Measurements from ENCODE around the gene C6orf132.

C6orf132 gene

GRCh38 chr6:42075159-42075838 lies 67.1 kb downstream of the C6orf132 start:
- DNase-seq (ENCODE audit: low read depth), result peak; percentile 36

GRCh38 chr6:42073287-42073686 lies 69.1 kb downstream of the C6orf132 start:
- no peak for DNase-seq (ENCODE audit: low read depth)

DNA sequence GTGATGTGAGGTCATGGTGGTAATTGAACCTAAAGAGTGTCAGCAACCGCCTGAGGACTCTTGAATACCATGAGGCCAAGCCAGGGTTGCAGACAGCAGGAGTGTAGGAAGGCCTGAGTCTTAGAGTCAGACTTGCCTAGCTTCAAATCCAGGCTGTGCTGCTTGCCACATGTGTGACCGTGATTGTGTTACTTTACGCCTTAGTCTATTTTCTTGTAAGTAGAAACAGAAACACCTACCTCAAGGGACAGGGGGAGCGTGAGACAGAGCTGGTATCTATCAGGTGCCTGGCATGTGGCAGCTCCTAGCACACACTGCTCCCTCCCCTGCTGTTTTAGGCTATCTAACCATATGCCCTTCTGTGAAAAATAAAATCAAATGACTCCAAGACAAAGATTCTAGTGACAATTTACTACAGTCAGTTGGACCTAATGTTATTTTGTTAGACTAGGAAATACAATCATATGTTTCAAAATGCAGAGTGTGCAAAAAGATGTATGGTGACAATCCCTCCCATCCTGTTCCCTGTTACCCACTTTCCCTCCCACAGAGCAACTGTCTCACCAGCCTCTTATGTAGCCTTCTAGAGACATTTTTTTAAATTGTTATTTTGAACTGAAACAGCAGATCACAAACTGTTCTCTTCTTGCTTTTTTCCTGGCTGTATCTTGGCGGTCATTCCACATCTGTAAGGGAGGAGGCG lies 70.4 kb downstream of the C6orf132 start:
- DNase-seq (ENCODE audit: low read depth), result no peak

DNA sequence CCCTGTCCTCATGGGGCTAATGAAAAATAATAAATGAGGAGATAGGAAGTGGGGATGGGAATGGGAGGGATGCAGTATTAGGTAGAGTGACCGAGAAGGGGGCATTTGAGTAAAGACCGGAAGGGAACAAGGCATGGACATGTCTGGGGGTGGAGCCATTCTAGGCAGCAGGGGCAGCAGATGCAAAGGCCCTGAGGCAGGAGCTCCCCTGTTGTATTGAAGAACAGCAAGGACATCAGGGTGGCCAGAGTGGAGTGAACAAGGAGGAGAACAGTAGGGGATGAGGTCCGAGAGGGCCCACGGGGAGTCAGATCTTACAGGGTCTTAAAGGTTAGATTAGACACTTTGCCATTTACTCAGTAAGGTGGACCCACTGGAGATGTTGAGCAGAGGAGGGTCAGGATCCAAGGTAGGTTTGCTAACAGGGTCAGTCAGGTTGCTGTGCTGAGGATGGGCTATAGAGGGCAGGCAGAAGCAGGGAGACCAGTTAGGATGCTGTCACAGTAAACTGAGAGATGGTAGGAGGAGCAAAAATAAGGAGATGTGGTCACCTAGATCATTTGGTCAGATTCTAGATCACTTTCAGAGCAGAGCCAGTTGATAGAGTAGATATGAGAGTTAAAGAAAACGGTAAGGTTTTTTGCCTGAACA lies 73.4 kb downstream of the C6orf132 start:
- no peak for DNase-seq (ENCODE audit: low read depth)

- no peak for DNase-seq (ENCODE audit: low read depth)
Observed at GRCh38 chr6:42068173-42068572, 74.2 kb downstream of the C6orf132 start.

DNA sequence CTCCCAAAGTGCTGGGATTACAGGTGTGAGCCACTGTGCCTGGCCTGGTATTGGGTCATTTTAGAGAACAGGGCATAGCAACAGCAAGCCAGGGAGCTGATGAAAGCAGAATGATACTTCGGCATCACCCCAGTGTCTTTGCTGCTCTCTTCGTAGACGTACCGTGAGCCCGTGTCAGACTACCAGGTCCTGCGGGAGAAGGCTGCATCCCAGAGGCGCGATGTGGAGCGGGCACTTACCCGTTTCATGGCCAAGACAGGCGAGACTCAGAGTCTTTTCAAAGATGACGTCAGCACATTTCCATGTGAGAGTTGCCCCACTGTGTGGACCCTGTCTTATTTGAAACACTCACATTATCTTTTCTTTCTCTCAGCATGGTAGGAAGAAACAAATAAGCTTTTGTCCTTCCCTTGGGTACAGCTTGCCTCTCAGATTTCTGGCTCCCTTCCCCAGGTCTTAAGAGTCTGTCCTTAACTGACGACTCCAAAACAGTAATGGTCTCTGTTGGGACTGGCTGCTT lies 76.2 kb downstream of the C6orf132 start:
- DNase-seq (ENCODE audit: low read depth), result no peak

GRCh38 chr6:42059743-42060142 lies 82.7 kb downstream of the C6orf132 start:
- no peak for DNase-seq (ENCODE audit: low read depth)

GRCh38 chr6:42053601-42054000 lies 88.8 kb downstream of the C6orf132 start:
- no peak for DNase-seq (ENCODE audit: low read depth)

GRCh38 chr6:42051268-42051653 lies 91.2 kb downstream of the C6orf132 start:
- DNase-seq (ENCODE audit: low read depth), result no peak
